ENCODE measurements around the gene SPSB4.
A peak's percentile ranks its signal among the peaks of the same experiment; 100 is the strongest.

The SPSB4 gene

DNA sequence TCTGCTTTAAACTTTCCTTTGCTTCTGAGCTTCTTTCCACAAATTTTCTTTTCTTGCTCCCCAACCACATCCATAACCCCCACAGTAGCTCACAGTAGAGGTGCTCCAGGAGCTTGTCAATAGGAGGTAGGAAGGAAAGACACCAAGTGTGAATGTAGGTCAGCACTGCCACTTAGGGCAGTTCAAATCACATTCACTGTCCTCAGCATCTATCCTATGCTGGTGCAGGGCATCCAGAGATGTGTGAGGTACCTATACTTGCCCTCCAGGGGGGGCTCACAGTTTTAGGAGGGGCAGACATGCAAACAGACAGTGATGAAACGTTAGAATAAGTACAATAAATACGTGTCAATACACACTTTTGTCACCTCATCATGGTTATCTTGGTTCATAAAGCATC lies 1.5 kb upstream of the SPSB4 start:
- TF ChIP-seq MYNN (tag by site-specific recombination; IDR thresholded peaks at IDR 0.05; ENCODE audit: borderline replicate concordance): no peak
- TF ChIP-seq, protein P1, sequence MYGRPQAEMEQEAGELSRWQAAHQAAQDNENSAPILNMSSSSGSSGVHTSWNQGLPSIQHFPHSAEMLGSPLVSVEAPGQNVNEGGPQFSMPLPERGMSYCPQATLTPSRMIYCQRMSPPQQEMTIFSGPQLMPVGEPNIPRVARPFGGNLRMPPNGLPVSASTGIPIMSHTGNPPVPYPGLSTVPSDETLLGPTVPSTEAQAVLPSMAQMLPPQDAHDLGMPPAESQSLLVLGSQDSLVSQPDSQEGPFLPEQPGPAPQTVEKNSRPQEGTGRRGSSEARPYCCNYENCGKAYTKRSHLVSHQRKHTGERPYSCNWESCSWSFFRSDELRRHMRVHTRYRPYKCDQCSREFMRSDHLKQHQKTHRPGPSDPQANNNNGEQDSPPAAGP (tag by site-specific recombination; IDR thresholded peaks at IDR 0.05): no peak
- no peak for TF ChIP-seq ZNF610 (tag by site-specific recombination; IDR thresholded peaks at IDR 0.05; ENCODE audit: borderline replicate concordance)
- TF ChIP-seq SETDB1 (IDR thresholded peaks at IDR 0.05; ENCODE audit: insufficient read length, low read length): no peak
- TF ChIP-seq ZNF112 (tag by site-specific recombination; IDR thresholded peaks at IDR 0.05): no peak
- TF ChIP-seq, protein P2, sequence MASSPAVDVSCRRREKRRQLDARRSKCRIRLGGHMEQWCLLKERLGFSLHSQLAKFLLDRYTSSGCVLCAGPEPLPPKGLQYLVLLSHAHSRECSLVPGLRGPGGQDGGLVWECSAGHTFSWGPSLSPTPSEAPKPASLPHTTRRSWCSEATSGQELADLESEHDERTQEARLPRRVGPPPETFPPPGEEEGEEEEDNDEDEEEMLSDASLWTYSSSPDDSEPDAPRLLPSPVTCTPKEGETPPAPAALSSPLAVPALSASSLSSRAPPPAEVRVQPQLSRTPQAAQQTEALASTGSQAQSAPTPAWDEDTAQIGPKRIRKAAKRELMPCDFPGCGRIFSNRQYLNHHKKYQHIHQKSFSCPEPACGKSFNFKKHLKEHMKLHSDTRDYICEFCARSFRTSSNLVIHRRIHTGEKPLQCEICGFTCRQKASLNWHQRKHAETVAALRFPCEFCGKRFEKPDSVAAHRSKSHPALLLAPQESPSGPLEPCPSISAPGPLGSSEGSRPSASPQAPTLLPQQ (tag by site-specific recombination; IDR thresholded peaks at IDR 0.05): no peak
- TF ChIP-seq ZFP37 (tag by site-specific recombination; IDR thresholded peaks at IDR 0.05): no peak
- no peak for TF ChIP-seq ZNF394 (tag by site-specific recombination; IDR thresholded peaks at IDR 0.05; ENCODE audit: borderline replicate concordance)
- TF ChIP-seq ZNF48 (tag by site-specific recombination; IDR thresholded peaks at IDR 0.05): no peak
- no peak for TF ChIP-seq ZFHX2 (tag by site-specific recombination; conservative IDR thresholded peaks at IDR 0.05)
- TF ChIP-seq HOXA7 (CRISPR knock-in tag; IDR thresholded peaks at IDR 0.05; ENCODE audit: borderline replicate concordance): no peak
- TF ChIP-seq ZNF660 (tag by site-specific recombination; IDR thresholded peaks at IDR 0.05): no peak
- no peak for TF ChIP-seq ZNF114 (tag by site-specific recombination; IDR thresholded peaks at IDR 0.05)
- TF ChIP-seq ZNF239 (tag by site-specific recombination; IDR thresholded peaks at IDR 0.05): no peak
- no peak for TF ChIP-seq ZNF223 (tag by site-specific recombination; IDR thresholded peaks at IDR 0.05)
- TF ChIP-seq ZNF768 (tag by site-specific recombination; IDR thresholded peaks at IDR 0.05): no peak
- no peak for TF ChIP-seq KLF8 (tag by site-specific recombination; IDR thresholded peaks at IDR 0.05)
- H3K36me3 ChIP-seq (ENCODE audit: control insufficient read depth in 2 of 2, insufficient read depth in 1 of 2, low read length in 2 of 2): no peaks in the 10 kb centered on the region
- no peaks in the 10 kb centered on the region for H3K4me1 ChIP-seq (ENCODE audit: control insufficient read depth, insufficient read depth, low read length)
- H3K9me3 ChIP-seq (ENCODE audit: control insufficient read depth, insufficient read depth, low read depth, low read length): no peaks in the 10 kb centered on the region
- no peak overlapping the region for H3K4me3 ChIP-seq (ENCODE audit: low read depth, low read length)
- ChIA-PET CTCF (interaction anchor here (0.5 to 3.7 kb wide), 5 partner anchors 49 to 270 kb away, joined by 3 to 19 read pairs (median 3); no protein-coding TSS in a partner anchor), POLR2A (no interaction called here)
- no peak overlapping the region for H3K27ac ChIP-seq (ENCODE audit: extremely low read depth, low read depth, low read length)

DNA sequence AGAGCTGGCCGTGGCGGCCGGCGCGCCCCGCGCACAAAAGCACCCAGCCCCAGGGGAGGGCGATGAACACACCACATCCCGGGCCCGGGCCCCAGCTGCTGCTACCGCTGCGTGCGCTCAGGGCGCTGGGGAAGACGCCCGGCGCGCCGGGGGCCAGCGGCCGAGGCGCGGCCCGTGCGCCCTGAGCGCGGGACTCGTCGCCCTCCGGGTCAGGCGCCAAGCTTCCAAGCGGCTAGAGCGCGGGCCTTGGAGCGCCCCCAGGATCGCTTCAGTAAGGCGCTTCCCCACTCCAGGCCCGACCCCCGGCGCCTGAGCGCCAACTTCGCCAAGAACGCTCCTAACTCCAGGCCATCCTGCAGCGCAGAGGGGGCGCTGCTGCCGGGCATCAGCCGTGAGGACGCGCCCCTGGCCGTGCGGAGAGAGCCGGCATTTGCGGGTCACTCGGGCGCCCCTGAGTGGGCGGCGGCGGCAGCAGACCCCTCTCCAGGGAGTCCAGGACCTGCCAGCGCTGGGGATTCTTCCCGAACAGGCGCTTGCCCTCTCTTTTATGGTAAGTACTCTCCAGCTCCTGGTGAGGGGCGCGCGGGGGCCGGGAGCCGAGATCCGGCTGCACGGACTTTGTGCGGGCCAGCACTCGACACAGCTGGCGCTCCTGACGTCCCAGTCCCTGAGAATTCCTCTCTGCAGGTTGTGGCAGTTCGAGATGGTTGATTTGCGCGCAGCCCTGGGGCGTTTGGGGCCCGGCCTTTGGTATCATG lies 475 bp downstream of the SPSB4 start:
- peak overlapping the region; percentile 57 for H3K4me3 ChIP-seq (ENCODE audit: low read depth, low read length)
- H3K9me3 ChIP-seq (ENCODE audit: control insufficient read depth, insufficient read depth, low read depth, low read length): no peaks in the 10 kb centered on the region
- H3K27ac ChIP-seq (ENCODE audit: extremely low read depth, low read depth, low read length): peak overlapping the region; percentile 8; the same call in 1 of the 2 replicates
- ChIA-PET POLR2A (interaction anchor here (1.0 kb wide), 1 partner anchor 109 kb away, joined by 4 read pairs; no protein-coding TSS in a partner anchor), CTCF (interaction anchor here (0.7 to 3.7 kb wide), 11 partner anchors 9 to 142 kb away, joined by 3 to 19 read pairs (median 4); no protein-coding TSS in a partner anchor)
- no peaks in the 10 kb centered on the region for H3K4me1 ChIP-seq (ENCODE audit: control insufficient read depth, insufficient read depth, low read length)
- no peaks in the 10 kb centered on the region for H3K36me3 ChIP-seq (ENCODE audit: control insufficient read depth in 2 of 2, insufficient read depth in 1 of 2, low read length in 2 of 2)
- TF ChIP-seq, protein P3, sequence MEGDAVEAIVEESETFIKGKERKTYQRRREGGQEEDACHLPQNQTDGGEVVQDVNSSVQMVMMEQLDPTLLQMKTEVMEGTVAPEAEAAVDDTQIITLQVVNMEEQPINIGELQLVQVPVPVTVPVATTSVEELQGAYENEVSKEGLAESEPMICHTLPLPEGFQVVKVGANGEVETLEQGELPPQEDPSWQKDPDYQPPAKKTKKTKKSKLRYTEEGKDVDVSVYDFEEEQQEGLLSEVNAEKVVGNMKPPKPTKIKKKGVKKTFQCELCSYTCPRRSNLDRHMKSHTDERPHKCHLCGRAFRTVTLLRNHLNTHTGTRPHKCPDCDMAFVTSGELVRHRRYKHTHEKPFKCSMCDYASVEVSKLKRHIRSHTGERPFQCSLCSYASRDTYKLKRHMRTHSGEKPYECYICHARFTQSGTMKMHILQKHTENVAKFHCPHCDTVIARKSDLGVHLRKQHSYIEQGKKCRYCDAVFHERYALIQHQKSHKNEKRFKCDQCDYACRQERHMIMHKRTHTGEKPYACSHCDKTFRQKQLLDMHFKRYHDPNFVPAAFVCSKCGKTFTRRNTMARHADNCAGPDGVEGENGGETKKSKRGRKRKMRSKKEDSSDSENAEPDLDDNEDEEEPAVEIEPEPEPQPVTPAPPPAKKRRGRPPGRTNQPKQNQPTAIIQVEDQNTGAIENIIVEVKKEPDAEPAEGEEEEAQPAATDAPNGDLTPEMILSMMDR (tag by site-specific recombination; IDR thresholded peaks at IDR 0.05): peak; percentile 92
- TF ChIP-seq, protein P4, sequence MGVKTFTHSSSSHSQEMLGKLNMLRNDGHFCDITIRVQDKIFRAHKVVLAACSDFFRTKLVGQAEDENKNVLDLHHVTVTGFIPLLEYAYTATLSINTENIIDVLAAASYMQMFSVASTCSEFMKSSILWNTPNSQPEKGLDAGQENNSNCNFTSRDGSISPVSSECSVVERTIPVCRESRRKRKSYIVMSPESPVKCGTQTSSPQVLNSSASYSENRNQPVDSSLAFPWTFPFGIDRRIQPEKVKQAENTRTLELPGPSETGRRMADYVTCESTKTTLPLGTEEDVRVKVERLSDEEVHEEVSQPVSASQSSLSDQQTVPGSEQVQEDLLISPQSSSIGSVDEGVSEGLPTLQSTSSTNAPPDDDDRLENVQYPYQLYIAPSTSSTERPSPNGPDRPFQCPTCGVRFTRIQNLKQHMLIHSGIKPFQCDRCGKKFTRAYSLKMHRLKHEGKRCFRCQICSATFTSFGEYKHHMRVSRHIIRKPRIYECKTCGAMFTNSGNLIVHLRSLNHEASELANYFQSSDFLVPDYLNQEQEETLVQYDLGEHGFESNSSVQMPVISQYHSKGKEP (tag by site-specific recombination; IDR thresholded peaks at IDR 0.05): no peak
- TF ChIP-seq ZNF112 (tag by site-specific recombination; IDR thresholded peaks at IDR 0.05): no peak
- TF ChIP-seq ZNF600 (tag by site-specific recombination; IDR thresholded peaks at IDR 0.05): 0 out of 2 replicates have a peak, but pooled peaks have one; percentile 22
- no peak for TF ChIP-seq ZNF792 (tag by site-specific recombination; IDR thresholded peaks at IDR 0.05)
- TF ChIP-seq ZIC2 (tag by site-specific recombination; IDR thresholded peaks at IDR 0.05): peak; percentile 23; the same call in 1 of the 2 replicates
- TF ChIP-seq ZNF292 (tag by site-specific recombination; IDR thresholded peaks at IDR 0.05; ENCODE audit: borderline replicate concordance, low read depth): no peak
- no peak for TF ChIP-seq ZFP3 (tag by site-specific recombination; IDR thresholded peaks at IDR 0.05; ENCODE audit: low read depth)
- no peak for TF ChIP-seq WT1 (tag by site-specific recombination; IDR thresholded peaks at IDR 0.05)
- no peak for TF ChIP-seq EGR2 (tag by site-specific recombination; IDR thresholded peaks at IDR 0.05; ENCODE audit: low read depth)
- no peak for TF ChIP-seq ZEB2 (tag by site-specific recombination; IDR thresholded peaks at IDR 0.05)
- no peak for TF ChIP-seq ZNF76 (tag by site-specific recombination; IDR thresholded peaks at IDR 0.05; ENCODE audit: borderline replicate concordance, low read depth)
